ENCODE data around the gene GSTO1. TPM values are rescaled to one million over a fixed set of nuclear protein-coding genes. Genes with fewer than 3 reads are reported as not detected.
A peak's percentile ranks its signal among the peaks of the same experiment; 100 is the strongest.

GSTO1 gene
- polyA plus RNA-seq, 1 donor, result 229 TPM

DNA sequence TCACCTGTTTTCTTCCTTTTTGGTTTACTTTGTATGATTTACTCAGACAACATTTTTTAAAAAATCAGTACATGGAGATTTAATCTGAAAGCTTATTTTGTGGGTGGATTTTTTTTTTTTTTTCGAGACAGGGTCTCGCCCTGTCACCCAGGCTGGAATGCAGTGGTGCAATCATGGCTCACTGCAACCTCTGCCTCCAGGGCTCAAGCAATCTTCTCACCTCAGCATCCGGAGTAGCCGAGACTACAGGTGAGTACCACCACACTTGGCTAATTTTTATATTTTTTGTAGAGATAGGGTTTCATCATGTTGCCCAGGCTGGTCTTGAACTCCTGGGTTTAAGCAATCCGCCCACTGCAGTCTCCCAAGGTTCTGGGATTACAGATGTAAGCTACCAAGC is 2.5 kb downstream of the GSTO1 start:
- H3K9me3 ChIP-seq (ENCODE audit: control insufficient read depth, low read depth, low read length), result no peaks in the 10 kb centered on the region
- H3K27me3 ChIP-seq (ENCODE audit: control insufficient read depth, insufficient read depth, low read length), result no peaks in the 10 kb centered on the region
- H3K36me3 ChIP-seq (ENCODE audit: control insufficient read depth, insufficient read depth, low read length), result peaks cover 39% of the 10 kb centered on the region
- H3K4me3 ChIP-seq (ENCODE audit: low read length), result peak overlapping the region; percentile 71
- no peak for DNase-seq
- H3K27ac ChIP-seq (ENCODE audit: low read length), result peak overlapping the region; percentile 95
- peaks cover 41% of the 10 kb centered on the region for H3K4me1 ChIP-seq (ENCODE audit: control insufficient read depth, insufficient read depth, low read length)
- no CpG with 5 or more reads among the region's 5 CpGs for WGBS (ENCODE audit: insufficient coverage, low lambda C conversion rate)

DNA sequence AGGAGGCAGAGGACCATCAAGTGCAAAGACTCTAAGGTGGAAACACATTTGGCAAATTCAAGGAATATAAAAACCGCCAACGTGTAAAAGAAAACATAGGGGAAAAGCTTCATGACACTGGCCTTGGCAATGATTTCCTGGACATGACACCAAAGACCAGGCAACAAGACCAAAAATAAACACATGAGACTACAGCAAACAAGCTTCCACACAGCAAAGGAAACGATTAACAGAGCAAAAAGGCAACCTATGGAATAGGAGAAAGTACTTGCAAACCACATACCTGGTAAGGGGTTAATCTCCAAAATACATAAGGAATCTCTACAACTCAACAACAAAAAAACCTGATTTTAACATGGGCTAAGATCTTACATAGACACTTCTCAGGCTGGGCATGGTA is 3.5 kb downstream of the GSTO1 start:
- Histone ChIP-seq H3K4me1 (ENCODE audit: control insufficient read depth, insufficient read depth, low read length) (peaks cover 37% of the 10 kb centered on the region), H3K4me3 (ENCODE audit: low read length) (no peak overlapping the region), H3K27me3 (ENCODE audit: control insufficient read depth, insufficient read depth, low read length) (no peaks in the 10 kb centered on the region), H3K36me3 (ENCODE audit: control insufficient read depth, insufficient read depth, low read length) (peaks cover 44% of the 10 kb centered on the region), H3K9me3 (ENCODE audit: control insufficient read depth, low read depth, low read length) (no peaks in the 10 kb centered on the region), H3K27ac (ENCODE audit: low read length) (no peak overlapping the region)
- 93% methylated on average over 3 of the region's 3 CpGs for WGBS (ENCODE audit: insufficient coverage, low lambda C conversion rate)
- DNase-seq, result no peak

DNA sequence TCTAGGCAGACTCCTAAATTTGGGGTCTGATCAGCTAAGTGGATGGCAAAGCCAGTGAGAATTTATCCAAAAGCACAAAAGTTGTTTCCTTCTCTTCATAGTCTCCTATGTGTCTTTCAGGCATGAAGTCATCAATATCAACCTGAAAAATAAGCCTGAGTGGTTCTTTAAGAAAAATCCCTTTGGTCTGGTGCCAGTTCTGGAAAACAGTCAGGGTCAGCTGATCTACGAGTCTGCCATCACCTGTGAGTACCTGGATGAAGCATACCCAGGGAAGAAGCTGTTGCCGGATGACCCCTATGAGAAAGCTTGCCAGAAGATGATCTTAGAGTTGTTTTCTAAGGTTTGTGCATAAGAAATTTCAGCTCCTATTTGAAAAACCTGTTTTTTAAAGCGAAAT is 4.8 kb downstream of the GSTO1 start:
- Histone ChIP-seq H3K9me3 (ENCODE audit: control insufficient read depth, low read depth, low read length) (no peaks in the 10 kb centered on the region), H3K27me3 (ENCODE audit: control insufficient read depth, insufficient read depth, low read length) (no peaks in the 10 kb centered on the region), H3K27ac (ENCODE audit: low read length) (peak overlapping the region; percentile 46), H3K4me1 (ENCODE audit: control insufficient read depth, insufficient read depth, low read length) (peaks cover 30% of the 10 kb centered on the region), H3K36me3 (ENCODE audit: control insufficient read depth, insufficient read depth, low read length) (peaks cover 47% of the 10 kb centered on the region), H3K4me3 (ENCODE audit: low read length) (no peak overlapping the region)
- DNase-seq, result no peak
- WGBS (ENCODE audit: insufficient coverage, low lambda C conversion rate), result 83% methylated on average over 1 of the region's 3 CpGs

DNA sequence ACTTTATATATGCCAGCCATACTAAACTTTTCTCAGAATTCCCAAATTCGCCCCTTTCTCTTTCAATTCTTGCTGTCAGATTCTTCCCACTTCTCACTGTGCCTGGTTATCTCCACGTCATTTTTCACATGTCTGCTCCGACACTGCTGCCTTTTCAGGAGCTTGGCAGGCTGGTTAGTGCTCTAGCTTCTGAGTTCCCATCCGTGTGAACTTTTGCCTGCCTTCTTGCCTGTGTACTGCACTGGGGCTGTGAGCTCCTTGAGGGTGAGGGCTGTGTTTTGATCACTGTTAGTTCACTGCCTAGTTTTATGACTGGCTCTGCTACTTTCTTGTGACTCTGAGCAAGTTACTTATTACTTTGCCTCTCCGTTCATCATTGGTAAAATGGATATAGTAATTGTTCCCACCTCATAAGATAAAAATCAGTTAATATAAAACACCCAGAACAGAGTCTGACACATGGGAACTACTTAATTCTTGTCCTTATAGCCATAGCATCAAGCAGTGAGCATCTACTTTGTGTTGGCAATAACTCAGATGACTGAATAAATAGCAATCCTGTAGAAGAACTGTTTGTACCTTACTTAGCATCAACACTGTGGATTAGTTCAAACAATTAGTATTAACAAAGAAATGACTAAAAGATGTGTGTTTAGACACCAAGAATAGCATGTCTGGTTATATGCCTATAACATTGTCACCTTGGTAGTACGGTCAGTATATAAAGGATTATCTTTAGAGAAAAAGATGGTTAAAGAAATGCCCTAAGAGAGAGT is 5.5 kb downstream of the GSTO1 start:
- peak in 1 of 2 donors; percentile 62 for DNase-seq
- Histone ChIP-seq H3K27ac (ENCODE audit: low read length) (peak overlapping the region; percentile 46), H3K4me3 (ENCODE audit: low read length) (no peak overlapping the region), H3K9me3 (ENCODE audit: control insufficient read depth, low read depth, low read length) (no peaks in the 10 kb centered on the region), H3K4me1 (ENCODE audit: control insufficient read depth, insufficient read depth, low read length) (peaks cover 34% of the 10 kb centered on the region), H3K36me3 (ENCODE audit: control insufficient read depth, insufficient read depth, low read length) (peaks cover 47% of the 10 kb centered on the region), H3K27me3 (ENCODE audit: control insufficient read depth, insufficient read depth, low read length) (no peaks in the 10 kb centered on the region)
- WGBS (ENCODE audit: insufficient coverage, low lambda C conversion rate), result 57% methylated on average over 5 of the region's 6 CpGs

DNA sequence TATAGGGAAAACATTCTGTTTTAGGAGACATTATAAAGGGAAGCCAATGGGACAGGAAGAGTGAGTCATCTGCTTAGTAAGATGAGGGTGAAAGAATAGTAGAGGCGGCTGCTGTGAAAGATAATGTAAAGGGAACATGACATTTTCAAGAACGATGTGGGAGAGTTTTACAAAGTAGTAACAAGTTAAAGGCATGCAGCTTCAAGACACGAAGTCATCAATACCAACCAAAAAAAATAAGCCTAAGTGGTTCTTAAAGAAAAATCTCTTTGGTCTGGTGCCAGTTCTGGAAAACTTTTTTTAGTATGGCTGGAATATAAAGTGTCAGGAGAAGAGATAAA is 6.1 kb downstream of the GSTO1 start:
- Histone ChIP-seq H3K27ac (ENCODE audit: low read length) (peak overlapping the region; percentile 46), H3K4me3 (ENCODE audit: low read length) (no peak overlapping the region), H3K36me3 (ENCODE audit: control insufficient read depth, insufficient read depth, low read length) (peaks cover 48% of the 10 kb centered on the region), H3K9me3 (ENCODE audit: control insufficient read depth, low read depth, low read length) (no peaks in the 10 kb centered on the region), H3K4me1 (ENCODE audit: control insufficient read depth, insufficient read depth, low read length) (peaks cover 34% of the 10 kb centered on the region), H3K27me3 (ENCODE audit: control insufficient read depth, insufficient read depth, low read length) (no peaks in the 10 kb centered on the region)
- DNase-seq, result no peak
- WGBS (ENCODE audit: insufficient coverage, low lambda C conversion rate), result no CpG with 5 or more reads among the region's 3 CpGs

DNA sequence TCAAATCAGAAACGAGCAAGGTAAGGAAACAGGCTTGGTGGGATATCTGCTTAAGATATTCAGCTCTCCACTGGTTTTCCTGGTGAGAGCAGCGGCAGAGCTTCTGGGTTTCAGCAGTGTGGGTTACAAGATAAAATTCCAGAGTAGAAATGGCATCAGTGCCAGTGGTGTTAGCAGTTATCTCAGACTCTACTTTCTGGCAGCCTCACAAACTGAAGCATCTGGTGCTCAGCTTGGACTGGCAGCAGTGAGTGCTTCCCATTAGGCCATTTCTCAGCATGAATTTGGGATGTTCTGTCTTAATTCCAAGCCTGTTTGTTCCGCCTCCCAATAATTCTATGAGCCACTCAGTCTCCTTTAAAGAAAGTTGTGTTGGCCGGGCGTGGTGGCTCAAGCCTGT is 7.4 kb downstream of the GSTO1 start:
- Histone ChIP-seq H3K27me3 (ENCODE audit: control insufficient read depth, insufficient read depth, low read length) (no peaks in the 10 kb centered on the region), H3K36me3 (ENCODE audit: control insufficient read depth, insufficient read depth, low read length) (peaks cover 56% of the 10 kb centered on the region), H3K4me1 (ENCODE audit: control insufficient read depth, insufficient read depth, low read length) (peaks cover 34% of the 10 kb centered on the region), H3K4me3 (ENCODE audit: low read length) (no peak overlapping the region), H3K9me3 (ENCODE audit: control insufficient read depth, low read depth, low read length) (no peaks in the 10 kb centered on the region), H3K27ac (ENCODE audit: low read length) (no peak overlapping the region)
- no peak for DNase-seq
- WGBS (ENCODE audit: insufficient coverage, low lambda C conversion rate), result no CpG with 5 or more reads among the region's 5 CpGs

DNA sequence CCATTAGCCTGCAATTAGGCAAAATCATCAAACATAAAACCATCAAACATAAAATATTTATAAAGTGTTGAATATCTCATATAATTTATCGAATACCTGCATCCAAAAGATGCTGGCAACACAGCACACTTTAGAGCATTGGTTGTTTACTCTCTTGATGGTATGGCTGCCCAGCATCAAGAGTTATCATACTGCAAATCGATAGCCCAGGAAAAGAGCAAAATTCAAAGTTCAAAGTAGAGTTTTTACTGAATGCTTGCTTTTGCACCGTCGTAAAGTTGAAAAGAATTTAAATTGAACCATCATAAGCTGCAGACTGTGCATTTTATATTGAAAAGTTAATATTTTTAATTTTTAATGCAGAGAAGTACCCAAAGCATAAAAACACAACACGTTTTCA is 10.1 kb downstream of the GSTO1 start:
- Histone ChIP-seq H3K4me1 (ENCODE audit: control insufficient read depth, insufficient read depth, low read length) (peaks cover 15% of the 10 kb centered on the region), H3K9me3 (ENCODE audit: control insufficient read depth, low read depth, low read length) (no peaks in the 10 kb centered on the region), H3K27ac (ENCODE audit: low read length) (peak overlapping the region; percentile 7), H3K4me3 (ENCODE audit: low read length) (no peak overlapping the region), H3K36me3 (ENCODE audit: control insufficient read depth, insufficient read depth, low read length) (peaks cover 51% of the 10 kb centered on the region), H3K27me3 (ENCODE audit: control insufficient read depth, insufficient read depth, low read length) (no peaks in the 10 kb centered on the region)
- peak in 1 of 2 donors; percentile 47 for DNase-seq
- WGBS (ENCODE audit: insufficient coverage, low lambda C conversion rate), result no CpG with 5 or more reads among the region's 5 CpGs

DNA sequence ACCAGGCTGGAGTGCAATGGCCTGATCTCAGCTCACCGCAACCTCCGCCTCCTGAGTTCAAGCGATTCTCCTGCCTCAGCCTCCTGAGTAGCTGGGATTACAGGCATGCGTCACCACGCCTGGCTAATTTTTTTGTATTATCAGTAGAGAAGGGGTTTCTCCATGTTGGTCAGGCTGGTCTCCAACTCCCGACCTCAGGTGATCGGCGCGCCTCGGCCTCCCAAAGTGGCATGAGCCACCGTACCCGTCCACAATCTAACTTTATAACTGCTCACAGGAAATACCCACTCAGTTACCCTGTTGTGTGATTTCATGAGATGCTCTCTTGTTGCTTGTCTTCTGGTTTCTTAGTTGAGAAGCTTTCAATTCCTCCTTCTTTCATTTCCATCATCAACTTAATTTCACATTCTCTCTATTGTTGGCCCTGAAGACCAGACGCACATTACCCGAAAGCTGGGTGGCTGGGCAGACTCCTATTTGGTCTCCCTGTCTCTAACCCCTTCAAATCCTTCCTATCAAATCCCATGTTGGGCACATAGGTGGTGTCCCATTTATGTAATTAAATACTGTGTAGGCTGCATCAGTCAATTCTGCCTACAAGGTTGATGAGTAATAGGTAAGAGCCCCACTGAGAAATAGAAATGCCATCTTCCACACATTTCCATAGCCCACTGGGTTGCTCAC is 13.2 kb downstream of the GSTO1 start:
- Histone ChIP-seq H3K4me1 (ENCODE audit: control insufficient read depth, insufficient read depth, low read length) (peaks cover 7% of the 10 kb centered on the region), H3K27me3 (ENCODE audit: control insufficient read depth, insufficient read depth, low read length) (no peaks in the 10 kb centered on the region), H3K36me3 (ENCODE audit: control insufficient read depth, insufficient read depth, low read length) (peaks cover 23% of the 10 kb centered on the region), H3K4me3 (ENCODE audit: low read length) (peak overlapping the region; percentile 70), H3K9me3 (ENCODE audit: control insufficient read depth, low read depth, low read length) (no peaks in the 10 kb centered on the region), H3K27ac (ENCODE audit: low read length) (peak overlapping the region; percentile 65)
- whole genome bisulfite sequencing (ENCODE audit: insufficient coverage, low lambda C conversion rate), result no CpG with 5 or more reads among the region's 14 CpGs
- no peak for DNase-seq

DNA sequence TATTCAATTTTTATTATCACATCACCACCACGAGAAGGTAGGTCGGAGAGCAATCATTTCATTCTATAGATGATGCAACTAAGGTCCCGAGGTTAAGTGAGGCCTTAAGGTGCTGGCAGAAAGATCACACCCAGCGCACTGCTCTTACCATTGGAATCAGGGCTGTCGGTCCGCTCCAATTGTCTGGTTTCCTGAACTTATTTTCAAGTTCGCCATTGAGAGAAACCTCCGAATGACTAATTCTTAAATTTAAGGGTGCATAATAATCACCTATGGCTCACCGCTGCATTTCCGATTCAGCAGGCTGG is 13.7 kb downstream of the GSTO1 start:
- no peaks in the 10 kb centered on the region for H3K9me3 ChIP-seq (ENCODE audit: control insufficient read depth, low read depth, low read length)
- peak in 1 of 2 donors; percentile 45 for DNase-seq
- peak overlapping the region; percentile 70 for H3K4me3 ChIP-seq (ENCODE audit: low read length)
- no peaks in the 10 kb centered on the region for H3K27me3 ChIP-seq (ENCODE audit: control insufficient read depth, insufficient read depth, low read length)
- WGBS (ENCODE audit: insufficient coverage, low lambda C conversion rate), result no CpG with 5 or more reads among the region's 10 CpGs
- peak overlapping the region; percentile 65 for H3K27ac ChIP-seq (ENCODE audit: low read length)
- peaks cover 7% of the 10 kb centered on the region for H3K4me1 ChIP-seq (ENCODE audit: control insufficient read depth, insufficient read depth, low read length)
- peaks cover 22% of the 10 kb centered on the region for H3K36me3 ChIP-seq (ENCODE audit: control insufficient read depth, insufficient read depth, low read length)

DNA sequence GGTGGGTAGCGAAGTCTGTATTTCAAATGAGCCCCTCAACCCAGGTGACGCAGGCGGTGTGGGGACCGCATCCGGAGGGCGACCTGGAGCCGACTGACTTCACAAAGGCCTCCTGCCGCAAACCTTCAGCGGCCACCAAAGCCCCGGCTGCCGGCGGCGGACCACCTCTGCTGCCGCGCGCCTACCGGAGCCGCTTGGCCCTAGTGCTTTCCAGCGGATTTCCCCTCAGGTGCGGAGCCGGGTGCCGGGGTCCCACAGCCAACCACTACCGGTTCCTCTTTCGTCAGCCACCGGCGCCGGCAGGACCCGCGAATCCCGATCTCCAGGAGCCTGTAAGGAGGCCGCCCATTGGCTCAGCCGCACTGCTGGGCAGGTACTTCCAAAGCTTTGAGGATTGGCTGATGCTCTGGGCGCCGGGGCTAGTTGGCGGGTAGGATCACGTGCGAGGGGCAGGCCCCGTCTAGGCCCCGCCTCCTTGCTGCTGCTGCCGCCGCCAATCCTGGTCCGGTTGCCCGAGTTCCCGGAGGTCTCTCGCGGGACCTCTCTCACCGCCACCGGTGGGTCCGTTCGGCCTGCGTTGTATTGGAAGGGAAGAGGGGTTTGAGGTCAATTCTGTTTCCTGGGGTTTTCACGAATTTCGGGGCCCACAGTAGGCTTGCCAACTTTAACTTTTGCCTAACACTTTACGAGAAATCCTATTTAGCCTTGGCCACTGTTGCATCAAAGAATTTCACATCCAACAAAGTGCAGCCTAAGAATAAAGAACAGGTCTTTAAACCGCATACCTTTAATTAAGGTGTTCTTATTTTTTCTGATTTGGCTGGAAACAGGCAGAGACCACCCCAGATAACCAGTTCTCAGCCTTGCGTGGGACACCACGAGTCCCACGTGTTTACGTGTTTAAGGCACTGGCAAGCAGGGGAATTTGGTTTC is 14.3 kb downstream of the GSTO1 start, which contains the start of gene GSTO2:
Gene GSTO2 (plus strand): TSS at position 472 of the 933 bp plus-strand sequence. CDS start 5,732 bp downstream, outside the sequence.
- H3K9me3 ChIP-seq (ENCODE audit: control insufficient read depth, low read depth, low read length), result no peaks in the 10 kb centered on the region
- WGBS (ENCODE audit: insufficient coverage, low lambda C conversion rate), result 60% methylated on average over 1 of the region's 59 CpGs
- H3K36me3 ChIP-seq (ENCODE audit: control insufficient read depth, insufficient read depth, low read length), result peaks cover 20% of the 10 kb centered on the region
- peaks cover 7% of the 10 kb centered on the region for H3K4me1 ChIP-seq (ENCODE audit: control insufficient read depth, insufficient read depth, low read length)
- peak within 1 kb of the TSS; percentile 70 for H3K4me3 ChIP-seq (ENCODE audit: low read length)
- H3K27ac ChIP-seq (ENCODE audit: low read length), result peak within 1 kb of the TSS; percentile 65
- no peaks in the 10 kb centered on the region for H3K27me3 ChIP-seq (ENCODE audit: control insufficient read depth, insufficient read depth, low read length)
- DNase-seq, result peak; percentile 98 to 99
